OCI-LY1 (cell line): Measurements from ENCODE around the gene TOX2.

Source experiments
- EZH2 ChIP-seq: fragments of 200-600 bp; sonication (generic), shearing (Covaris generic); IDR thresholded peaks from 2 replicates; pipeline ENCODE4 v1.8.0; 2017; ENCODE audit warnings: borderline replicate concordance, mixed run types, mild to moderate bottlenecking, antibody characterized with exemption, low read length, moderate library complexity, mixed read lengths
- TF ChIP-seq, protein P1 (sequence below): fragments of 200-600 bp; sonication (generic), shearing (Covaris generic); IDR thresholded peaks from 2 replicates; pipeline ENCODE4 v1.5.1; 2017; ENCODE audit warnings: mild to moderate bottlenecking, antibody characterized with exemption, low read length, moderate library complexity, mixed read lengths

DNA sequence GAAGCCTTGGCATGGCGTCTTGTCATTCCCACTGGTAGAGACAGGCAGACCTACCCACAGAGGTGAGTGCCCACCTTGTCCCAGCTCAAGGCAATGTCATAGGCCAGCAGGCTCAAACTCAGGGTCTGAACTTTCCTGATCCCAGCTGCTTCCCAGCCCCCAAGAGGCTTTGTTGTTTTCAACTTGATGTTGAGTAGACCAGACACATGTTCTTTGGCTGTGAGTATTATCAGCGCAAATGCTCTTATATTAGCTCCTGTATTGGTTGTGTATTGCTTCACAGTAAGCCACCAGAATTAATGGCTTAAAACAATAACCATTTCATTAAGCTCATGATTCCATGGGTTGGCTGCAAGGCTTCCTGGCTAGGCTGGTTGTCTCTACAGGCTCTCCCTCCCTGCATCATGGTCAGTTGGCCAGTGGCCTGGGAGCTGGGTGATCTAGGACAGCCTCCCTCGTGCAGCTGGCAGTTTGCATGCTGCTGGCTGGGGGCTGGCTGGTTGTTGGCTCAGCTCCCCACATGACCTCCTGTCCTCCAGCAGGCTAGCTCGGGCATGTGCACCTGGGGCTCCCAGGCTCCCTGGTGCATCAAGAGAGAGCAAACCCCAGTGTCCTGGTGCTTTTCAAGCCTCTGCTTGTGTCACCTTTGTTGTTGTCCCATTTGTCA is 21.6 kb downstream of the TOX2 start:
- TF ChIP-seq, protein P1, sequence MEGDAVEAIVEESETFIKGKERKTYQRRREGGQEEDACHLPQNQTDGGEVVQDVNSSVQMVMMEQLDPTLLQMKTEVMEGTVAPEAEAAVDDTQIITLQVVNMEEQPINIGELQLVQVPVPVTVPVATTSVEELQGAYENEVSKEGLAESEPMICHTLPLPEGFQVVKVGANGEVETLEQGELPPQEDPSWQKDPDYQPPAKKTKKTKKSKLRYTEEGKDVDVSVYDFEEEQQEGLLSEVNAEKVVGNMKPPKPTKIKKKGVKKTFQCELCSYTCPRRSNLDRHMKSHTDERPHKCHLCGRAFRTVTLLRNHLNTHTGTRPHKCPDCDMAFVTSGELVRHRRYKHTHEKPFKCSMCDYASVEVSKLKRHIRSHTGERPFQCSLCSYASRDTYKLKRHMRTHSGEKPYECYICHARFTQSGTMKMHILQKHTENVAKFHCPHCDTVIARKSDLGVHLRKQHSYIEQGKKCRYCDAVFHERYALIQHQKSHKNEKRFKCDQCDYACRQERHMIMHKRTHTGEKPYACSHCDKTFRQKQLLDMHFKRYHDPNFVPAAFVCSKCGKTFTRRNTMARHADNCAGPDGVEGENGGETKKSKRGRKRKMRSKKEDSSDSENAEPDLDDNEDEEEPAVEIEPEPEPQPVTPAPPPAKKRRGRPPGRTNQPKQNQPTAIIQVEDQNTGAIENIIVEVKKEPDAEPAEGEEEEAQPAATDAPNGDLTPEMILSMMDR: no peak
- TF ChIP-seq EZH2: no peak
